GM21576 (cell line): Measurements from ENCODE around the gene NR1H4.
"Not testable (repeated sequence)": the region's sequence is repeated elsewhere in the genome, so short reads cannot be mapped to it uniquely, and the experiment has no call there.

Experiments used
- ATAC-seq: cut with Tn5 transposase; IDR thresholded peaks from one replicate; pipeline ENCODE4 v1.9.1; 2021; ENCODE audit warnings: mild to moderate bottlenecking, moderate library complexity; ENCODE audit not compliant: unreplicated experiment

NR1H4 gene

DNA sequence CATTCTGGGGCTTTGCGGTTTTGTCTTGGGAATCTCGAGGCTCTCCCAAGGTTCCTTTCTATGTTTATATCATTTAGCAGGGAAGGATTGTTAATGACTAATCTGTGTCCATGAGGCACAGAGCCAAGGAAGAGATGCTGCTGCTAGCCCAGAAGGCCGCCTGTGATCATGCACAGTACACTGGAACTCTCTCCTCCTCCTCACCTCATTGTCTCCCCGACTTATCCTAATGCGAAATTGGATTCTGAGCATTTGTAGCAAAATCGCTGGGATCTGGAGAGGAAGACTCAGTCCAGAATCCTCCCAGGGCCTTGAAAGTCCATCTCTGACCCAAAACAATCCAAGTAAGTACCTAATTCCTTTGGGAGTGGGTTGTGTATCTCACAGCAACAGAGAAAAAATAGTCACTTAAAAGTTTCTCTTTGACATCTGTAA is at the start of gene NR1H4:
NR1H4 (plus strand) TSS at position 151 of the 435 bp plus-strand sequence. CDS start 19,458 bp downstream, outside the sequence.
- no peak for ATAC-seq

GRCh38 chr12:100426145-100426544 is 47.5 kb upstream of the NR1H4 start:
- ATAC-seq: no peak

DNA sequence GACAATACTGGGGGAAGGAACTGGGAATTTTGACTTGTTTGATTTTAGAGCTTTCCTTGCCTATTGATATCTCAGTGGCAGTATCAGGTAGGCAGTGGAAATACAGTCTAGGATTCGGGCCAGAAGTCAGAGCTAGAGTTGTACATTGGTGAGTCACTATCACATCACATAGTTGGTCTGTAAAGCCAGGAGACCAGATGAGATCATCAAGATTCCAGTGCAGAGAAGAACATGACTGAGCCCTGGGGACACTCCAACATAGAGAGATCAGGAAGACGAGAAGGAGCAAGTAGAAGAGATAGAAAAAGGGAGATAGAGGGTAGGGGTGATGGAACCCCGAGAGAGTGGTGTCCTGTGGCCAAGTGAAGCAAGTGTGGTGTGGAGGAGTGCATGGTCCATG is 46.6 kb upstream of the NR1H4 start:
- ATAC-seq: no peak

GRCh38 chr12:100430251-100430650 is 43.4 kb upstream of the NR1H4 start:
- not testable (repeated sequence) for ATAC-seq

- no peak for ATAC-seq
Measured at GRCh38 chr12:100433701-100434100, 40.0 kb upstream of the NR1H4 start.

- no peak for ATAC-seq
Measured at GRCh38 chr12:100434177-100434576, 39.5 kb upstream of the NR1H4 start.

GRCh38 chr12:100435957-100436356 is 37.7 kb upstream of the NR1H4 start:
- ATAC-seq: no peak

DNA sequence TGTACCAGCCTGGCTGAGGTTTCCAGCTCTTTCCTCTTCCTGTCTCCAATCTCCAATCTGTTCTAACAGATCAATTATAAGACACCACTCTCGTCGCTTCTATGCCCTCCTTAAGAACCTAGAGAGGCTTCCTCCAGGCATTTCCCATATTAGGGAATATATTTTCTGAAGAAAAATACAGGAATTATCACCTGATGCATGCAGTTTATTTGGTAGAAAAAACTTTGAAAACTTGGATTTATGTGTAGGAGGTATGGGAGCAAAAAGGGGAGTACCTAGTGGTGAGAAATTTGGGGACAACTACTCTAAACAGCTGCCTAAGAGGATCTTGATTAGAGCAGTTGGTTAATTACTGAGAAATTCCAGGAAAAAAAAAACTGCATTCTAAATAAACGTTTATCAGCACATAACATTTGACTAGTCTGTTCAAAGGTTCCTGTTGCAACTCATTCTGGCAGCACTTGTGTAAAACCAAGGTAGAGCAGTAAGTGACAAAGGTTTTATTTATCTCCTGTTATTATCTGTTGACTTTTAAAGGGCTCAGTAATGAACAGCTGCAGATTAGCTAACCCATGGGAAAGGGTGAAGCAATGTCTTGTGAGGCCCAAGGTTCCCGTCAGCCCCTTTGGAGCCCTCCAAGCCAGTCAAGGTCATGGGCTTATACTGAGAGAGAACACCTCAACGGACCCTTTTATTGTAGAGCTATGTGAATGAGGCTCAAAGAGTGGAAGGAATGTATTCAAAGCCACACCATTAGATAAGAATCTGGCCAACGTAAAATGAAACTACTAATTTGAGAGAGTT is 36.4 kb upstream of the NR1H4 start:
- ATAC-seq: no peak

DNA sequence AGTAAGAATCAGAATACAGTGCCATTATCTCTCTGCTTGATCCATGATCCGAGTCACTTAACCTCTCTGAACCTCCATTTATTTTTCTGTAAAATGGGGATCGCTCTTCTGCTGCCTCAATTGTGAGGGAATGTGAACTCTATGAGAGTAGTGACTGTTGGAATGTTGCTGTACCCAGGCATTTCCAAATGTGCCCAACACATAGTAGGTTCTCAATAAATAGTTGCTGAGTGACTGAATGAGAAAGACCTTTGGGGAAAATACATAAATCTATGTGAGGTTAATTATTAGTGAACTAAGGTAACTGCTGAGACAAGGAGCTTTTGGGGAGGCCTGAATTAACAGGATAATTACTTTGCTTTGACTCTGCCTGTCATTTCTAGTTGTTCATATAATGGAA is 33.9 kb upstream of the NR1H4 start:
- no peak for ATAC-seq

DNA sequence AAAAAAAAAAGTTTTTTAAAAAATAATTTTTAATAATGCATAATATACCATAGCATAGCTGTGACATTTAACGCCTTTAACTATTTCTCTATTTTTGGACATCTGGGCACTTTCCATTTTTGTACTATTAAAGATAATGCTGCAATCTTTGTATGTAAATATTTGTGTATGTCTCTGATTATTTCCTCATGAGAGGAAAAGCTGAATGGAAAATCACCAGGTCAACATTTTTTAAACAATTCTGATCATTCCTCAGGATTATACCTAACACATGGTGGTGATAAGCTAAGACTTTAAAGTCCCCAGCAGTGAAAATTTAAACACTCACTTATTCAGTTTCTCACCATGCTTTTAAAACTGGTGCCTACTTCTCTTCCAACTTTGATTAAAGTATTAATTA is 31.3 kb upstream of the NR1H4 start:
- ATAC-seq: no peak

DNA sequence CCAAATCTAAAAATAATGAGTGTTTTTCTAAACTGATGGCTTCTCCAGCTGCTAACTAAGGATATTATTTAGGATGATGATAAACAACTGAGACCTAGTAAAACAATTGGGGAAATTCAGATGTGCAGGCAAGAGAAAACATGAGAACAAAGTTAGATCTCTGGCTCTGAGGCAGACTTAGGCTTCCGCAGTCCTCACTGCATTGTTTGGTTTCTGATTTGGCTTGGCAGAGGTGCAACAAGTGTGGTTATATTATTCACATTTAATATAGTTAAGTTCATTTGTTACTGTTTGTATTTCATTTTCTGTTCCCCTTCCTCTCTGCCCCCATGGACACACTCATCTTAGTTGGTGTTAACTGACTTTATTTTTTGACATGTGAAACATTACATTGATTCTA is 30.2 kb upstream of the NR1H4 start:
- no peak for ATAC-seq

DNA sequence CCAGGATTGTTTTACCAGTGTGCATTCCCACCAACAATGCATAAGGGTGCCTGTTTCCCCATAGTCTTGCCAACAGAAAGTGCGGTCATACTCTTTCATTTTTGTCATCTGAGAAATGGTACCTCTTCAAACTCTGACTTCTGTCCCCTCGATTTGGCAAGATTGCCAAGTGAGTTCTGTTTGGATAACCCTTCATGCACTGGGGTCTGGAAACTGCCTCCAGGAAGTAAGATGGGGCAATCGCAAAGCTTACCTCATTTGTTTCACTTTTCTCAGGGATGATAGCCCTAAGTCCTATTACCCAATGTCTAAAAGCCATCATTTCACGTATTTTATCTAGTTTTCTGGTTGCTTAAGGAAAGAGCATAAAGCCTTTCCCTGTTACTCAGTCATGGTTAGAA is 28.6 kb upstream of the NR1H4 start:
- no peak for ATAC-seq

DNA sequence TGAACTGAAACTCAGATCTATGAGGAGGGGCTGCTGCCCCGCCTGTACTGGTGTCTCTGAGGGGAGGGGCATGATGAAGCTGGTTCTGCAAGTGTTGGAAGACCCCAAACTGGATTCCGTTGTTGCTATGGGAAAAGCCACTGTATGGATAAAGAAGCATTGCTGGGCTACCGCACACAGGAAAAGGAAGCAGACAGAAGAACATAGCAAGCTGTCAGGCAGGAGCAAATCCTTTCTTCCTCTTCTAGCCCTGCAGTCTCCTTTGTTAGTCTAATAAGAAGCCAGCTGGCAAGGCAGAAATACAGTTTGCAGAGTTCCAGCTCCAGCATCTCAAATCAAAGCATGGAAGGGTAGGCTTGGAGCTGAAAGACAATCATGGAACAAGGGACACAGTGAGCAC is 26.3 kb upstream of the NR1H4 start:
- no peak for ATAC-seq

DNA sequence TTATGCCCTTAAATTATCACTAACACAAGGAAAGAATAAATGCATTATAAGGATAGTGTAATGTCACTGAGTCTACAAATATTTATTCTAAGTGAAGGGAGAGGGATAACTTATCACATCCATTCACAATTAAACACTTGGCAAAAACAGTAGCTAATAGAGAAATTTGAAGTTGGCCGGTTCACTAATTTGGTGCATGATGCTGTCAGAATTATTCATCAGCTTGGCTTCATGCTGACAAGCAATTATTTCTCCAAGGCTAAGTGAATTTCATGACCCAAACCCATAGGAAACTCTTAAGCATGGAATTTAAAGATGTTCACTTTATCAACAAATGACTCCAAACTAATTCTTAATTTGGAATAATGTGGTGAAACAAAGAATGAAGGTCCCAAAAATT is 25.0 kb upstream of the NR1H4 start:
- ATAC-seq: no peak

GRCh38 chr12:100450735-100451134 is 22.9 kb upstream of the NR1H4 start:
- no peak for ATAC-seq

DNA sequence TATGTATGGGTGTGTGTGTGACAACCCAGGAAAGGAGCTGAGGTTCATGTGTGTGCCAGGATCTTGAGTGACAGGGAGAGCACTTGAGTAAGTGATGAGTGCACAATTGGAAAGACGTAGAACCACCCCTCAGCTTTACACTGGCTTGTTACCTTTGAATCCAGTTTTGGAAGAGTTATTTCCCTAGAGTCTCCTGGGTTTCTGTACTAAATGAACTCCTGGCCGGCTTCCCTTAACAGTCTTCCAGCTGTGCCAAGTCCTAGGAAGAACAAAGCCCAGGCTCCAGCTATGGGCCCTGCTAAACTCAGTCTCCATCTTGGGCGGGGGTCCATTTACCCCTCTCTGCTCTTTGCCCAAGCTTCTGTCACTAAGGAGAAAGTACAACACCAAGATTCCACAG is 19.7 kb upstream of the NR1H4 start:
- ATAC-seq: no peak

GRCh38 chr12:100455896-100456295 is 17.8 kb upstream of the NR1H4 start:
- no peak for ATAC-seq

DNA sequence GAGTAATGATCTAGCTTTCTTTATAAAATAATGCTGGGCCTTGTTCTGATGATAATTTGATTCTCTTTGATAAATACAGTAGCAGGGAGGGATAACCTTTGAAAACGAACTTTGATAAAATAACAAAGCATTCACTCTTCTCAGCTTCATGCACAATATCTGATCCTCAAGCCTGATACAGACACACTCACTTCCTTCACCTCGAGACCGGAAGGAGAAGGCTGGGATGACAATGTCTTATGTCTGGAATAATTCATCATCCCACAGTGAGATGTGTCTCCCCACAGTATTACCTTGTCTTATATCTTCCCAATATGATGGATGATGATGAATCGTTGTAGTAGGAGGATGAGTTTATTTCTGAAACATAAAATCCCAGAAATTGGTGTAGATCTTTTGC is 15.5 kb upstream of the NR1H4 start:
- no peak for ATAC-seq

DNA sequence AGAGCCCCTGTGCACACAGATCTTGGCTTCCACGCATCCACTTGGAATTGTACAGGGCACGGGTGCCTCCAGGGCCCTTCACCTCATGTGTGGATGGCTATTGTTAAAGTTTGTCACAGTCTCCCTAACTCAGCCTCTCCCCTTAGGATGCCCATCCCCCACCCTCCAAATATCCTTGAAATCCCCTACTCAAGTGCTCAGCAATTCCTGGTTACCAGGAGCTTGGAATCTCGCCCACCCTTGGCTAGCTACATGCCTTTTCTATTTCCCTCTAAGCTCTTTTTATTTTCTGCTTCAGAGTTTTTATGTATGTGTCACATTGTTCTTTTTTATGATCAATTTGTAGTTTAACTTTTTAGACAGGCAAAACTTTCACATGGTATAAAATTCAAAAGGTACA is 13.0 kb upstream of the NR1H4 start:
- no peak for ATAC-seq

- ATAC-seq: no peak
Measured at GRCh38 chr12:100461330-100461973, 12.2 kb upstream of the NR1H4 start.

DNA sequence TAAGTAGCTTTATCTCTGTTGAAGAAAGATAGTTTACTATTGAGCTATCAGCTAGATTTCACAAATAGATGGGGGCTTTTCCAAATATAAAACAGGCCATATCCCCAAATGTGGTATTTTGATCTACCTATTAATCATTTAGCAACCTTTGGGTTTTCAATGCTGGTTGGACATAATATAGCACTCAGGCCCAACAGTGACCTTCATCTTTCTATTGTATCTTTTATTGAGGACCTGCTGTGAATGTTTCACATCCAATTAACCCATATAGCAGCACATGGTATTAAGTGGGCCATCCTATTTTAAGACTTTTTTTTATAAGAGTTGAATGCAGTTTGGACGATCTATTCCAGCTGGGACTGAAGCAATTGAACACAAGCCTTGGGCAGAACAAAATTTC is 10.0 kb upstream of the NR1H4 start:
- ATAC-seq: no peak

GRCh38 chr12:100464529-100464928 is 9.1 kb upstream of the NR1H4 start:
- no peak for ATAC-seq

DNA sequence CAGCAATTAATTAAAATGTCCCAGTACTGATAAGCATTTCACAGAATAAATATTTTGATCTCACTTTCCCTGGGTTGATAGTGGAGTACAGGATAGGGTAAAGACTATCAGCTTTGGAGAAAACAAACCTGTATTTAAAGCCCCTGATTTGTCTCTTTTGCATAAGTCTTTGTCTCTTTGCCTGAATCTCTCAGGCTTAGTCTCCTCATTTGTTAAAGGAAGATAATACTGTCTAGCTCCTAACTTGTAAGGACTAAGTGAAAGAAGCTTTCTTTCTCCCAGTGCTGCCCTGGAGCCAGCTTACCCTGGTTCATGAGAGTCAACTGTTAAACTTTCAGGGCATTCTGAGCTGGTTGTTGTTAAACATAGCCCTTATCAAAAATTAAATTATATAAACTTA is 5.5 kb upstream of the NR1H4 start:
- no peak for ATAC-seq
